GM18858 (cell line): ENCODE data around the gene FAM221A.
A peak's percentile ranks its signal among the peaks of the same experiment; 100 is the strongest.
"Not testable (repeated sequence)": the region's sequence is repeated elsewhere in the genome, so short reads cannot be mapped to it uniquely, and the experiment has no call there.

Source experiments
- ATAC-seq: cut with Tn5 transposase; IDR thresholded peaks from one replicate; pipeline ENCODE4 v1.9.1; 2021; ENCODE audit not compliant: unreplicated experiment

FAM221A gene, protein sequence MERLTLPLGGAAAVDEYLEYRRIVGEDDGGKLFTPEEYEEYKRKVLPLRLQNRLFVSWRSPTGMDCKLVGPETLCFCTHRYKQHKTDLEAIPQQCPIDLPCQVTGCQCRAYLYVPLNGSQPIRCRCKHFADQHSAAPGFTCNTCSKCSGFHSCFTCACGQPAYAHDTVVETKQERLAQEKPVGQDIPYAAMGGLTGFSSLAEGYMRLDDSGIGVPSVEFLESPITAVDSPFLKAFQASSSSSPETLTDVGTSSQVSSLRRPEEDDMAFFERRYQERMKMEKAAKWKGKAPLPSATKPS

DNA sequence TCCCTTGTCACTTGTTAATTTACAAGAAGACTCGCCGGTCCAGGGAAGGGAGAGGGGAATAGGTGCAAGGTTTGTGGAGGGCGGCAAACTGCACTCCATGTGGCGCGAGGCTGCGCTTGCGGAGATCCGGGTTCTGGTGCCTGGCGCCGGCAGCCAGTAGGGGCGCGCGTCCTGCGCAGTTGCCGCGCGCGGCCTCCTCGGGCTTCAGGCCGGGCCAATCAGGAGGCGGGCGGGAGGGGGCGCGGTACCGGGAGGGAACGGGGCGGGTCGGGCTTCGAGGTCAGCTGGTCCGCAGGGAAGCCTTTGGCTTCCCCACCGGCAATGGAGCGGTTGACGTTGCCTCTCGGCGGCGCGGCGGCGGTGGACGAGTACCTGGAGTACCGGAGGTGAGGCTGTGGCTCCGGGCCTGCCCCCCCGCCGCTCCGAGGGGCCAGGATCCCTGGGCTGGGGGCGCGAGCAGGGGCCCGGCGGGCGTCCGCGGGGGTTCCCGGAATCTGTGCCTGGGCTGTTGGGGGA, at the start of gene FAM221A:
Gene FAM221A (plus strand): TSS at position 302 of the 516 bp plus-strand sequence. CDS start 20 bp downstream, at position 322.
- ATAC-seq, result peak; percentile 94

DNA sequence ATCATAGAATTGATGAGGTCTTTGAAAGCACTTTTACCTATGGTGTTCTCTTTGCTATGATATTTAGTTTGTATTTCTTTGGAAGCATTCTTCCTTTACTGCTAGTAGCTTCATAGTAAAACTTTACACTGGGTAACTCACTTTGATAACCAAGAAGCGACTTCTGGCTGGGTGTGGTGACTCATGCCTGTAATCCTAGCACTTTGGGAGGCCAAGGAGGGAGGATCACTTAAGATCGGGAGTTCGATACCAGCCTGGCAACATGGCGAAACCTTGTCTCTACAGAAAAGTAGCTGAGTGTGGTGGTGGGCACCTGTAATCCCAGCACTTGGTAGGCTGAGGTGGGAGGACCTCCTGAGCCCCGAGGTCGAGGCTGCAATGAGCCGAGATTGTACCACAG, 46.6 kb upstream of the FAM221A start:
- ATAC-seq, result no peak

DNA sequence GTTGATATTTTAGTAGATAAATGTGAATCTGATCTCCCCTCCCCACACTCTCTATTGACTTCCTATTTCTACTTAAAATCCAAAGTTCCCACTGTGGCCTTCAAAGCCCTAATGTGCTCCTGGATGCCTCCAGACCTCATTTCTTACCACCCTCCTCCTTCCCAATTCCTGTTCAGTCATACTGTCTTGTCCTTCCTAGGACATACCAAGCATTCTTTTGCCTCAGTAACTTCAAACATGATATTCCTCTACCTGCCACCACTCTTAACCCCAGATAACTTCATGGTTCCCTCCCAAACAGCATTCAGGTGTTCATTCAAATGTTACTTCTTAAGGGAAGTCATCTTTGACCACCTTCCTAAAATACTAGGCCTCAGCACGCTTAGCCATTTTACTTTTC, 34.2 kb upstream of the FAM221A start:
- no peak for ATAC-seq

DNA sequence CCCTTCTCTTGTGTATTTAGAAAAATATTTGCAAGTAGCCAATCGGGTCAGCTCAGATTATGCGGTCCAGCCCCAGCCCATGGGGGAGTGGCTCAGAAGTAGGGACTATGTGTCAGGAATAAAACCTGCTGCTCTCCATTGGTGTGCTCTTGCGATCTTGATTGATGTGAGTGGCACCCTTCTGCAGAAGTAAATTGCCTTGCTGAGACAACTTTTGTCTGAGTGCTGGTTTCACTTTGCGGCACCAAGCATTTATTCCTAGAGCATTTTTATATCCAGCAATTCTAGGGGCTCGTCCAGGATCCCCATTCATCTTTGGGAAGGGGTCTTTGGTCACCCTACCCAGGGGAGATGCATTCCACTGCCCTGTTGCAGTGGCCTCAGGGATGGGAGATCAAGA, 26.1 kb upstream of the FAM221A start:
- no peak for ATAC-seq

DNA sequence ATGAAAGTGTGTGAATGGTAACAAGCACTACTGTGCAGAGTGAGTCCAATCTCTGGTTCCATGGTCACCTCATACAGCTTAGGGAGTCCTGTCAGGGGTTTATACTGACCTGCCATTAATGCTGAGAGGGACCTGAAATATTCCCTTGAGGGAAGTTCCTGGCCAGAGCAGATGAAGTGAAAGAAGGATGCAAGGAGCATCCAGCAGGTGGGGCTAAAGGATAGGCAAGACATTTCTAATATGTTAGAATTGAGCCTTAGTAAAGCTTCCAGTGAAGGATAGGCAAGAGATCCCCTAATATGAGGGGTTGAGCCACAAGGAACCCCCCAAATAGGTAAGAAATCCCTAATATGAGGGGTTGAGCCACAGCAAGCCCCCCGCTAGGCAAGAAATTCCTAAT, 25.5 kb upstream of the FAM221A start:
- ATAC-seq, result no peak

DNA sequence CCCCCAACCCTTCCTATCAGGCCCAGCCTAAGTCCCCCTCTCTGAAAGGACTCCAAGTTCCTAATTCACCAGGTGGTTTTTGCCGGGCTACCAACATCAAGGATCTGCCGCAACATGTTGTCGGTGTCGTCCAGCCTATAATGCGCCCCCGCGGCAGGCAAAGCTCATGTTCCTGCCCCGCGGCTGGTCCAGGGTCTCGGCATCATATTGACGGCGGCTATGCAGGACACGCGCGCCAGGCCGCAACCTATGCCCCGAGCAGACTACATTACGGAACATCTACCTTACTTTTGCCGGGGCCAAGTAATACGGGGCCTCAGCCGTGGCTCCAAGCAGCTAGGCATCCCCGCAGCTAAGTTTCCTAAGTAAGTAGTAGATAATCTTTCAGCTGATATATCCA, 24.6 kb upstream of the FAM221A start:
- ATAC-seq, result no peak

DNA sequence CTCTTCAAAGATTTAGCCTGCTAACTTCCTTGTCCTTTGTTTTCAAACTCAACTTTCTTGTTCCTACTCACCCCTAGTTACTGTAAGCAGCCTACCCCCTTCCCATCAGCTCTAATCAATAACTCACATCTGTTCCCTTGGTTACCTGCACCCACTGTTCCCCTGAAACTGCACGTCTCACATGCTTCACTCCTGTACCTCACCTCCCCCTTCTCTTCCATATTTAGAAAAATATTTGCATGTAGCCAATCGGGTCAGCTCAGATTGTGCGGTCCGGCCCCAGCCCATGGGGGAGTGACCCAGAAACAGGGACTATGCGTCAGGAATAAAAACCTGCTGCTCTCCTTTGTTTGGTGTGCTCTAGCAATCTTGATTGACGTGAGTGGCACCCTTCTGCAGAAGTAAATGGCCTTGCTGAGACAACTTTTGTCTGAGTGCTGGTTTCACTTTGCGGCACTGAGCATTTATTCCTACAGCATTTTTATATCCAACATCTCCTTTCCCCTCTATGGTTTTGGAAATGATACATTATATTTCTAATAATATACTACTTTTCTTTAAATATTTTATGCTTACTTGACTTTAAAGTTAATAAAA, 21.1 kb upstream of the FAM221A start:
- no peak for ATAC-seq

DNA sequence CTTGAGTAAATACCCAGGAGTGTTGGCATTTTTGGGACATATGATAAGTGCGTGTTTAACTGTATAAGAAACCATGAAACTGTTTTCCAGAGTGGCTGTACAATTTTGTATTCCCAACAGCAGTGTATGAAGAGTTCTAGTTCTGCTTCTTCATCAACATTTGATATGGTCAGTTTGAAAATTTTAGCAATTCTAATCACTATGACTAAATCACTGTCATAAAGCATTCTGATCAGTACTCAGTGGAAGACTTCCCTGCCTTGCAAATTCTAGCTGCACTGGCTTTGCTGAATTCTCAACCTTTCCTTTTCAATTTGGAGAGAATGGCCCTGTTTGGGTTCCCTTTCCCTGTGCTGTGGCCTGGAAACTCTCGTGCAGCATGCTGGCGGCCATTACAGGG, 18.6 kb upstream of the FAM221A start:
- ATAC-seq, result no peak

DNA sequence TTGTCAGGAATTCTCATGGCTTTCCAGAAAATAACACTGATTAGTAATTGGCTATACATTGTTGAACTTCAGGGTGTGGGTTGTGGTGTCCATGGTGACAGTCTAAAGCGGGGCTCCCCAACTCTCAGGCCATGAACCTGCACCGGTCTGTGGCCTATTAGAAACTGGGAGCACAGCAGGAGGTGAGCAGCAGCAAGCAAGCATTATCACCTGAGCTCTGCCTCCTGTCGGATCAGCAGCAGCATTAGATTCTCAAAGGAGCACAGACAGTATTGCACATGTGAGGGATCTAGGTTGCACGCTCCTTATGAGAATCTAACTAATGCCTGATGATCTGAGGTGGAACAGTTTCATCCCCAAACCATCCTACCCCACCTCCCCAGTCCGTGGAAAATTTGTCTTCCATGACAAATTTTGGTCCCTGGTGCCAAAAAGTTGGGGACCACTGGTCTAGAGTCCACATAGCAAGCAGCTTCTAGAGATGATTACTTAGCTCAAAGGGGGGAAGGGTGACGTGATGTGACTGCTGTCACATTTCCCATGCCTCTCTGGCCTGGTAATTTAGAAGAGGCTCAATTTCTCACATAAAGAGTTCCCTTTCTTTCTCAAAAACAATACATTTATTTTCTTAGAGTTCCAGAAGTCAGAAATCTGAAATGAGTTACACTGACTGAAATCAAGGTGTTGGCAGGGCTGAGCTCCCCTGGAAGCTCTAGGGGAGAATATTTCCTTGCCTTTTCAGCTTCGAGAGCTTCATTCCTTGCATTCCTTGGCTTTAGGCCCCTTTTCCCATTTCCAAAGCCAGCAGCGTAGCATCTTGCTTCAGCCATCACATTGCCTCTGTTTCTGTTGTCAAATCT, 17.6 kb upstream of the FAM221A start:
- no peak for ATAC-seq

DNA sequence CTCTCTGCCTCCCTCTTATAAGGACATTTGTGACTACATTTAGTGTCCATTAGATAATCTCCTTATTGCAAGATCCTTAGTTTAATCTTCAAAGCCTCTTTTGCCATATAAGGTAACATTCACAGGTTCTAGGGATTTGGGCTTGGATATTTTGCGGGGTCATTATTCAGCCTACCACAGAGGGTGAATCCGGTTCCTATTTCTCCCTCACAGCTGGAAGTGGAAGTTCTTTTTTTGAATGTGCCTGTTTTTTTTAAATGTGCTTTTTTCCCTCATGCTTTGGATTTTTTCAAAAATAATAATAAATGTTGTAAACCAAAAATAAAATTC, 17.1 kb upstream of the FAM221A start:
- ATAC-seq, result no peak

DNA sequence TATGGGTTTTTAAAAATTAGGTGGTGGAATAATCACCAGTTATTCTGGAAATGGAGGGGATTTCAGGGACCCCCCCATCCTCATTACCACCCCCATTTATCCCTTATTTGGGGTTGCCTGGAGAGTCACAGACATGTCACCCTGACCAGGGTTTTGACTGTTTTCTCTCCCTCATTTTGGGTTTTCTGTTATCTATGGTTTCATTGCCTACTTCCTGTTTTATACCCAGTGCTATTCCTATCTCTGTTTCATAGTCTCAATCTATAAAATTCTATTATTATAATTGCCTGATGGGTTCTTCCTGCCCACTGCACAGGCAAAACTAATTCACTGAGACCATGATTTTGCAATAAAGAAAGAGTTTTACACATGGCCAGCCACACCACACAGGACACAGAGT, 15.9 kb upstream of the FAM221A start:
- ATAC-seq, result no peak

DNA sequence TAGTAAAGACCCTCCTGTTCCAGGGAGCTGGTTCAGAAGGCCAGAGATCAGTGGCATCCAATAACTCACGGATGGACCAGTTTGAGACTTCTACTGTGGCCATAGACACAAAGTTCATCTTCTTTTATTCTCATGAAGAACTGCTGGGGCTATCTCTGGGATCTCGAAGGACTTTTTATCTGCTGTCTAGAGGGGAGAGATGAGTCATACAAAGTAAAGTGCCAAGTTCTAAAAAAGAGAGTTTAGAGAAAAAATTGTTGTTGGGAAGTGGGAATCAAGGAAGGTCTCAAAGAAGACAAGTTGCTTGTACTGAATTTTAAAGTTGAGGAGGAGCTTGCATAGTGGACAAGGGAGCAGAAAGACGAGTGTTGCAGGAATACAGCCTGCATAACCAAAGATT, 8.0 kb upstream of the FAM221A start:
- no peak for ATAC-seq

DNA sequence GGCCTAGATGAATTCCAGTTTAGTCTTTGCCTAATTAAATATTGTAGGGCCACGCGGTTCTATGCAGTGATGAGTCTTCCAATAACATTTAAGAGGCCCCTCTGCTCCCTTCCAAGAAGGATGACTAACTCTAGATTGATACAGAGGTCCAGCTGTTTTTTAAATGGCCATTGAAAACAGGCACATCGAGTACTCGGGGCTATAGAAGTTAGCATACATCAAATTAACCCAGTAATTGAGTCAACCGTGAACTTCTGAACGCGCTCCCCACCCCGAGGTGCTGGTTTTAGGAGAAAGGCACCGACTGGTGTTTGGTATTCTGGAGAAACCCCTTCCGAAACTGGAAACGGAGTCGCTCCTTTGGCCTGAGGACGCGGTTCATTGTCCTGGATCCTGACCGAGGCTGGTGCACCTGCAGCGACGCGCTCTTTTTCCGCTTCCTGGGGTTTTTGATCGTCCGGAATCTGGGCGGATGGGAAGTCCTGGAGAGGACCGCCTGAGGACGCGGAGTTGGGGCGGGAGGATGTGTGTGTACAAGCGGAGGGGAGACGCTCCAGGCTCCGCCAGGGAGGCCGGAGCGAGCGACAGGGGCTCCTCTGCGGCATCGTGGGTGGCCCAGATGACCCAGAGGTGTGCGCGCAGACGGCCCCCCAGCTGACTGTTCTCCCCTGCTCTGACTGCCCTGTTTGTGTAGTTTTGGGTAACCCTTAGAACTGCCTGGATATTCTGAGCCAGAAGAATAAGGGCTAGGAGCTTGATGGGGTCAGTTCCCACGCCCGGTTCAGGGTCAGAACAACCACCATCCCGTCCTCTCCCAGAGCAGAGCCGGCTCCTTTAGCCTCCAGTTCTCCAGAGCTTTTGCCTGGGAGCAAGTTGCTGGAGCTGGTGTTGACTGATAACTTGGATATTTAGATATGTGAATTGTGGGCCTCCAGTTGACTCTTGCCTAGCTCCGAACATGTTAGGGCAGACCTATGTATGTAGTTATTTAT, 711 bp downstream of the FAM221A start:
- ATAC-seq, result no peak

DNA sequence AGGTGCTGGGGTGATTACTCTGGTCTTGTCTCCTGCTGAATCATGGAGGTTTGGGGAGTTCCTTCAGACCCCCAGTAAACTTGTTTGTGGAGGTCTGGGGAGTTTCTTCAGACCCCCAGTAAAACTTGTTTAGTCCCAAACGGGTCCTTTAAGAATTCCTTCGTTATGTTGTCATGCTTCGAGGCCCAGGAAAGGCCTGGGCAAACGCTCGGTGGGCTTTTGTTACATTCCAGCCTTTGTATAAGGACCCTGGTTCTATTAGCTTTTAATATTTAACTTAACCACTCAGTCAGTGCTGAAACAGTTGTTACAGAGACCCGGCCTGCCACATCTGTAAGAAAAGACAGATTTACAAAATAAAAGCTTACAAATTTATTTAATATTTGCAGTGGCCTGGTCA, 4.0 kb downstream of the FAM221A start:
- ATAC-seq, result not testable (repeated sequence)

DNA sequence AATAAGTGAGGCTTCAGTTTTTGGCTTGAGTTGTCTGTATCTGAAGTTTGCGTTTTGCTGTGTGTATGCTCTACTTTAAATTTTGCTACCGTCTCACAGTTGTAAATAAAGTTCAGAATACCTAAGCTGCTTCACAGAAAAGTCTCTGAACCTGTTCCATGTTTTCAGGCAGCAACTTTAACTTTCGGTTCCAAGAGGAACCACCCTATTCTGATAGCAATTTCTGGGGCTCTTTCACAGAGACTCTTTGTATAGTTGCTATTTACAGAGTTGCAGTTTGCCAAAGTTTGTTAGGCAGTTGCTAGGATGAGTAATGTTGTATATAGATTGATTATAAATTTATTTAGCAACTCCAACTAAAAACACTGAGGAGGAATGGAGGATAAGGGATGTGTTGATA, 5.7 kb downstream of the FAM221A start:
- ATAC-seq, result no peak

DNA sequence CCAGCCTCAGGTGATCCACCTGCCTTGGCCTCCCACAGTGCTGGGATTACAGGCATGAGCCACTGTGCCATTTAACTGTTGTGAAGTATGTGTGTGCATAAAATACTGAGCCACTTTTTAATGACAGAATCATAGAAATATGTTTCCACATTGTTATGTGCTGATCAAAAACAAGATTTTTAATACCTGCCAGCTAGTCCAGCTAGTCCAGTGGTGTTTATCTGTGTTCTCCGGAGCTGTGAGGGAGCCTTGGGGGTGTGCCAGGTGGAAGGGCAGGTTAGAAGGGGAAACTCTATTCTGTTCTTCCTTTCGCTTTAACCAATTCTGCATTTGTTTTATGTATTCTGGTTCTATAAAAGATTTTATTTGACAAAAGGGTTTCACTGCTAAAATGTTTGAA, 7.0 kb downstream of the FAM221A start:
- ATAC-seq, result no peak

DNA sequence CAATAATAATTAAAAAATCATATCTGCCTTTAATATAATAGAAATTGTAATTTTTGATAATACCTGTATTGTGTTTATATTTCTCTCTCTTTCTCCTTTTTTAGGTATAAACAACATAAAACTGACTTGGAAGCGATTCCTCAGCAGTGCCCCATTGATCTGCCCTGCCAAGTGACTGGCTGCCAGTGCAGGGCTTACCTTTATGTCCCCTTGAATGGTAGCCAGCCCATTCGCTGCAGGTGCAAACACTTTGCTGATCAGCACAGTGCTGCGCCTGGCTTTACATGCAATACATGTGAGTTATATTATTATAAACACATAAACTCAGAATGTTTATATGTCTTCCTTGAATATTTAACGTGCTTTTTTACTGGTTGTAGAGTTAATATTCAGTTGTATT, 9.2 kb downstream of the FAM221A start:
- ATAC-seq, result no peak

DNA sequence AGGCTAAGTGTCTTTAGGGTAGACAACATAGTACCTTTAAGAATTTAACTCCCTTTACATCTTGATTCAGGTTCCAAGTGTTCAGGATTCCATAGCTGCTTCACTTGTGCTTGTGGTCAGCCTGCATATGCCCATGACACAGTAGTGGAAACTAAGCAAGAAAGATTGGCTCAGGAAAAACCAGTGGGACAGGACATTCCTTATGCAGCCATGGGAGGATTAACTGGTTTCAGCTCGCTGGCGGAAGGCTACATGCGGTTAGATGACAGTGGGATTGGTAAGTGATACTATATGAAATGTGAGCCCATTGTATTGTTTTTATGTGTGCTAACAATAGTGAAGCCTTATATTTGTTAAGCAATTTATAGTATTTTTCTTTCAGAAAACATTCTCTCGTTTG, 11.3 kb downstream of the FAM221A start:
- ATAC-seq, result no peak

DNA sequence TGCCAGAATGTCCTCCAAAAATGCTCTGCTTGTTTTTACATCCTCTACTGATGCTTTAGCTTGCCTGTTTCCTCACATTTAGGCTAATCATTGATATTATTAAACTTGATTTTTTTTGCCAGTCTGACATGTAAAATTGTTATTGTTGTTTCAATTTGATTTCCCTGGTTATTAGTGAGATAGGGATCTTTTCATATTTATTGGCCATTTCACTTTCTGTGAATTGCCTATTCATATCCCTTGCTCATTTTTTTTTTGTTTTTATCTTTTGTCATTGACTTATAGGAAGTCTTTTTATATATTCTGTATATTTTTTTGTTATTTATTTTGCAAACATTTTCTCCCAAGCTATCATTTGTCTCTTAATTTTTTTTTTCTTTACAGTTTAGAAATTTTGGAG, 13.2 kb downstream of the FAM221A start:
- ATAC-seq, result no peak

DNA sequence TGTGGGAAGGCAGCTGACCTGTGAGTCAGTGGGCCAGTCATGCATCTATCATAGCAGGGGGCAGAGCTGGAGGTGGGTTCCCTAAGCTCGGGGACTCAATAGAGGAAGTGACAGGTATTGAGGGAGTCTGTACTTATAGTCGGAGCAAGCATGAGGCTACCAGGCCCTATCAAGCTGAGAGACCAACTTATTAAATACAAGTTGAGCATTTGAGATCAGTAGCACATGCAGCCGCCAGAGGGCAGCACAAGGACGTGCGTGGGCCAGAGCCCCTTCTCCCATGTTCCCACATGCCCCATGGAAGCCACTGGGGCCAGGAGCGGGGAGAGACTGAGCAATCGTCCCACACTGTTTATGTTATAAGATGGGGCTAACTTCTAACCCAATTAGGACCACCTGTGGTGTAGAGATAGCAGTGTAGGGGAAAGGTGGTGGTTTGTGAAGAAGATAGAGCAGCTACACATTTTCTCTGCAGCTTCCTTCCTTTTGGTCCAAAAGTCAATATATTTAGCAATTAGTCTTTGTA, 17.0 kb downstream of the FAM221A start:
- ATAC-seq, result no peak

DNA sequence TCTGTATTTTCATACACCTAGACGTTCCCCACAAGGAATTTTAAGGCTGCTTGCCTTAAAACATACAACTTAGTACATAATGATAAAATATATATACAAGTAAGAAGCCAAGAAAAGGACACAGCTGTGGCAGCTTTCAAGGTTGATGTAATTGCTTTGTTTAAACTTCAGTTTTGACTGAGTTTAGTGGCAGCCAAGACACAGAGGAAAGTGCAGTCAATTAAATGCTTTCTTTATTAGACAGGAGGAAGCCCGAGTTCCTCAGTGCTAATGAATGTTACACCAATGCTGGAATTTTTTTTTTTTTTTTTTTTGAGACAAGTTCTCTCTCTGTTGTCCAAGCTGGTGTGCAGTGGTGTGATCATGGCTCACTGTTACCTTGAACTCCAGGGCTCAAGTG, 18.8 kb downstream of the FAM221A start:
- ATAC-seq, result no peak
